Smooth muscle cell (in vitro differentiated cells): ENCODE results near the gene RBM43. TPM values are rescaled to one million over a fixed set of nuclear protein-coding genes. Genes with fewer than 3 reads are reported as not detected.

ENCODE experiments used
- DNase-seq: peaks from one replicate; lab custom pipeline; 2025; ENCODE audit not compliant: unreplicated experiment; lab: John Stamatoyannopoulos, UW
- H2AFZ ChIP-seq: fragments of 200-600 bp; sonication (generic); 2 replicates; pipeline ENCODE4 v1.6.0; 2016; ENCODE audit warnings: antibody characterized with exemption, low read depth, mild to moderate bottlenecking
- H3F3A ChIP-seq: fragments of 200-600 bp; sonication (generic); 2 replicates; pipeline ENCODE4 v1.6.0; 2017; ENCODE audit warnings: antibody characterized with exemption, low read depth
- H3K27ac ChIP-seq: fragments of 200-600 bp; sonication (generic); 2 replicates; pipeline ENCODE4 v1.5.1; 2016; ENCODE audit warnings: low read depth, mild to moderate bottlenecking
- H3K27me3 ChIP-seq: fragments of 200-600 bp; sonication (generic); 2 replicates; pipeline ENCODE4 v1.6.1; 2016; ENCODE audit warnings: low read depth, mild to moderate bottlenecking
- H3K36me3 ChIP-seq: fragments of 200-600 bp; sonication (generic); 2 replicates; pipeline ENCODE4 v1.5.1; 2016; ENCODE audit warnings: low read depth
- H3K4me1 ChIP-seq: fragments of 200-600 bp; sonication (generic); 2 replicates; pipeline ENCODE4 v1.5.1; 2016; ENCODE audit warnings: low read depth
- H3K4me2 ChIP-seq: fragments of 200-600 bp; sonication (generic); 2 replicates; pipeline ENCODE4 v1.6.0; 2016; ENCODE audit warnings: mild to moderate bottlenecking
- H3K4me3 ChIP-seq: fragments of 200-600 bp; sonication (generic); 2 replicates; pipeline ENCODE4 v1.5.1; 2016; ENCODE audit warnings: mild to moderate bottlenecking
- H3K79me2 ChIP-seq: fragments of 200-600 bp; sonication (generic); 2 replicates; pipeline ENCODE4 v1.6.0; 2016; ENCODE audit warnings: low read depth, mild to moderate bottlenecking
- H3K9ac ChIP-seq: fragments of 200-600 bp; sonication (generic); 2 replicates; pipeline ENCODE4 v1.6.0; 2016; ENCODE audit warnings: low read depth
- H3K9me3 ChIP-seq: fragments of 200-600 bp; sonication (generic); replicated peaks from 2 replicates; pipeline ENCODE4 v1.5.1; 2016; ENCODE audit warnings: low read depth
- H4K20me1 ChIP-seq: fragments of 200-600 bp; sonication (generic); 2 replicates; pipeline ENCODE4 v1.6.0; 2016; ENCODE audit warnings: low read depth
- WGBS: methylation state at CpG from one replicate; pipeline ENCODE4 v1.1.7; 2016; ENCODE audit warnings: low lambda C conversion rate; 5-methylcytosine and 5-hydroxymethylcytosine counted together
- polyA plus RNA-seq: library from polyadenylated mRNA; unstranded; fragments of >200 nt; fragmentation: Nextera tagmentation; extraction: Ambion mirVana; gene quantifications from 2 replicates; pipeline ENCODE4 v1.2.1, GENCODE V29; 2016
- total RNA-seq: library from RNA; depleted of rRNA; stranded (reverse); fragments of >200 nt; gene quantifications from 2 replicates; pipeline ENCODE4 v1.2.3, GENCODE V29; 2014
- TF ChIP-seq, protein P1 (sequence below): fragments of 200-600 bp; sonication (generic); IDR thresholded peaks from 2 replicates; pipeline ENCODE4 v1.5.1; 2017; ENCODE audit warnings: borderline replicate concordance, mild to moderate bottlenecking, antibody characterized with exemption; ENCODE audit not compliant: insufficient read depth, poor library complexity, severe bottlenecking

Gene RBM43
- total and polyA plus RNA-seq, 2 experiments from 2014 or later = 0.47 to 4.2 TPM

DNA sequence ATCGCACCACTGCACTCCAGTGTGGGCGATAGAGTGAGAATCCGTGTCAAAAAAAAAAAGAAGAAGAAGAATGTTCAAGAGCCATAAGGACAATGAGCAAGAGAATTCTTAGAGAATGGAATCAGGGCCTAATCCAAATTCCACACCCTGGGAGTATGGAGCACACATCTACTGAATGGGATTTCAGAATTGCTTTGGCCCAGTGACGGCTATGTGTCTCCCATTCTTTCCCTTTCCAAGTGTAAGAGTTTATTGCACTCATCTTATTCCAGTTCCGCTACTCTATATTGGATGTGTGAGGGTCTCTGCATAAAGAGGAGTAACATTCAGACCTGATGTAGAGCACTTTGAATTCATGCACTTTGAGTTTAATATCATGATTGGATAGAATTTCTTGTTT, 5.9 kb upstream of the RBM43 start:
- WGBS = 98% methylated on average over 5 of the region's 5 CpGs
- Histone ChIP-seq H3K4me3 (no peak overlapping the region), H2AFZ (no peak overlapping the region), H3K27ac (no peak overlapping the region), H3K9me3 (no peaks in the 10 kb centered on the region), H3K4me1 (no peaks in the 10 kb centered on the region), H3K9ac (no peak overlapping the region), H3K4me2 (no peak overlapping the region), H3K79me2 (no peaks in the 10 kb centered on the region), H3F3A (no peaks in the 10 kb centered on the region), H4K20me1 (no peaks in the 10 kb centered on the region), H3K27me3 (no peaks in the 10 kb centered on the region), H3K36me3 (no peaks in the 10 kb centered on the region)
- TF ChIP-seq, protein P1, sequence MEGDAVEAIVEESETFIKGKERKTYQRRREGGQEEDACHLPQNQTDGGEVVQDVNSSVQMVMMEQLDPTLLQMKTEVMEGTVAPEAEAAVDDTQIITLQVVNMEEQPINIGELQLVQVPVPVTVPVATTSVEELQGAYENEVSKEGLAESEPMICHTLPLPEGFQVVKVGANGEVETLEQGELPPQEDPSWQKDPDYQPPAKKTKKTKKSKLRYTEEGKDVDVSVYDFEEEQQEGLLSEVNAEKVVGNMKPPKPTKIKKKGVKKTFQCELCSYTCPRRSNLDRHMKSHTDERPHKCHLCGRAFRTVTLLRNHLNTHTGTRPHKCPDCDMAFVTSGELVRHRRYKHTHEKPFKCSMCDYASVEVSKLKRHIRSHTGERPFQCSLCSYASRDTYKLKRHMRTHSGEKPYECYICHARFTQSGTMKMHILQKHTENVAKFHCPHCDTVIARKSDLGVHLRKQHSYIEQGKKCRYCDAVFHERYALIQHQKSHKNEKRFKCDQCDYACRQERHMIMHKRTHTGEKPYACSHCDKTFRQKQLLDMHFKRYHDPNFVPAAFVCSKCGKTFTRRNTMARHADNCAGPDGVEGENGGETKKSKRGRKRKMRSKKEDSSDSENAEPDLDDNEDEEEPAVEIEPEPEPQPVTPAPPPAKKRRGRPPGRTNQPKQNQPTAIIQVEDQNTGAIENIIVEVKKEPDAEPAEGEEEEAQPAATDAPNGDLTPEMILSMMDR = no peak
- no peak for DNase-seq

GRCh38 chr2:151265991-151266390, 4.3 kb upstream of the RBM43 start:
- TF ChIP-seq, protein P1 = no peak
- H3K27ac ChIP-seq = no peak overlapping the region
- no peak overlapping the region for H3K4me3 ChIP-seq
- H3K9ac ChIP-seq = no peak overlapping the region
- no peak overlapping the region for H2AFZ ChIP-seq
- no peaks in the 10 kb centered on the region for H3K27me3 ChIP-seq
- no peaks in the 10 kb centered on the region for H3F3A ChIP-seq
- peaks cover 4% of the 10 kb centered on the region for H3K4me1 ChIP-seq
- no peaks in the 10 kb centered on the region for H3K9me3 ChIP-seq
- H4K20me1 ChIP-seq = no peaks in the 10 kb centered on the region
- DNase-seq = no peak
- no peaks in the 10 kb centered on the region for H3K79me2 ChIP-seq
- no peaks in the 10 kb centered on the region for H3K36me3 ChIP-seq
- no peak overlapping the region for H3K4me2 ChIP-seq

DNA sequence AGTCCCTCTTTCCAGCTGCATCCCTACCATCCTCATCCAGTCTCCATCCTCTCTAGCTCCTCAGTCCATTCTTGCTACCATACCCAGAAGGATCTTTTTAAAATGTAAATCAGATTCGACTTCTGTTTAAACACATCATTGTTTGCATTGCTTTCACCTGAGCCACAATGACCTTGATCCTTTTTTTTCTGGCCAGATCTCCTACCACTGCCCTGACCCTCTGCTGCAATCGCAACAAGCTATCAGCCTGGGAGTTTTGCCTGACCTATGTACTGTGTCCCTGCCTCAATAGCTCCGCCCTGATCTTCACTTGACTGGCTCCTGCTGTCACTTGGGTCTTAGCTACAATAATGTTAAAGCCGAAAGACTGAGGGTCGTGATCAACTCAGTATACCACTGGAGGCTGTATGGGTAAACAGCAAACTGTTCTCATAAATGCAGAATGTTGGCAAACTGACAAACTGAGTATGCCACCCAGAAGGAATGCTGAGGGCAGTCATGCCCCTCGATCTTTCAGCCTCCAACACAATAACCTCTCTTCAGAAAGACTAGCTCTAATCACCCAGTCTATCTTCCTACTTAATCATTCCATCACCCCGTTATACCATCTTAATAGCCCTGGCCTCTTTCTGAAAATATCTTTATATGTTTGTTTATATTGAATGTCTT, 2.6 kb upstream of the RBM43 start:
- Histone ChIP-seq H3K36me3 (no peaks in the 10 kb centered on the region), H3F3A (no peaks in the 10 kb centered on the region), H3K9me3 (no peaks in the 10 kb centered on the region), H3K9ac (no peak overlapping the region), H3K27me3 (no peaks in the 10 kb centered on the region), H3K79me2 (no peaks in the 10 kb centered on the region), H3K4me2 (no peak overlapping the region), H3K4me1 (peaks cover 4% of the 10 kb centered on the region), H3K27ac (no peak overlapping the region), H2AFZ (no peak overlapping the region), H4K20me1 (no peaks in the 10 kb centered on the region), H3K4me3 (no peak overlapping the region)
- DNase-seq = no peak
- WGBS = 83% methylated on average over 7 of the region's 7 CpGs
- TF ChIP-seq, protein P1 = no peak

GRCh38 chr2:151262629-151263028, 966 bp upstream of the RBM43 start:
- H3K79me2 ChIP-seq = no peaks in the 10 kb centered on the region
- H3K9me3 ChIP-seq = no peaks in the 10 kb centered on the region
- H3F3A ChIP-seq = no peaks in the 10 kb centered on the region
- no peak overlapping the region for H3K9ac ChIP-seq
- TF ChIP-seq, protein P1 = no peak
- no peak overlapping the region for H3K4me3 ChIP-seq
- H3K27ac ChIP-seq = no peak overlapping the region
- DNase-seq = no peak
- no peaks in the 10 kb centered on the region for H4K20me1 ChIP-seq
- H3K27me3 ChIP-seq = no peaks in the 10 kb centered on the region
- H3K4me2 ChIP-seq = no peak overlapping the region
- H3K4me1 ChIP-seq = peaks cover 4% of the 10 kb centered on the region
- WGBS = 90% methylated on average over 8 of the region's 8 CpGs
- no peak overlapping the region for H2AFZ ChIP-seq
- H3K36me3 ChIP-seq = no peaks in the 10 kb centered on the region
